ENCODE measurements around the gene CPLX3. TPM values are rescaled to one million over a fixed set of nuclear protein-coding genes. Genes with fewer than 3 reads are reported as not detected.

Gene CPLX3
- total and polyA plus RNA-seq, 2 donors (not counting 3 experiments of a cell fraction or from before 2014, with no cell fraction given): not detected

- BruUV-seq (replicated peaks): no TSS peak
- H3K4me1 ChIP-seq (ENCODE audit: control insufficient read depth, extremely low read depth, insufficient read depth, low read length): peaks cover 18% of the 10 kb centered on the region
- peaks cover 92% of the 10 kb centered on the region for H3K79me2 ChIP-seq (ENCODE audit: control insufficient read depth, insufficient read depth, low read length)
- peaks cover 0 to 7% of the 10 kb centered on the region in 2 experiments for H3K36me3 ChIP-seq (ENCODE audit: control insufficient read depth in 2 of 2, extremely low read depth in 1 of 2, insufficient read depth in 2 of 2, low read length in 2 of 2)
- no peaks in the 10 kb centered on the region for H3K9me1 ChIP-seq (replicated peaks; ENCODE audit: control insufficient read depth, extremely low read depth, insufficient read depth, low read length)
- intact Hi-C loops (cut with micrococcal nuclease) (no loop called here), dilution Hi-C loops (cut with MboI; ENCODE audit: extremely low pct_ligation_motif_present, low sequenced_read_pairs) (no loop called here)
- no peak for FAIRE-seq
- no peak overlapping the region for H3K4me2 ChIP-seq (ENCODE audit: insufficient read depth, low read length)
- ChIA-PET POLR2A (no interaction called here), CTCF (interaction anchor here (0.9 to 3.6 kb wide), 5 partner anchors 9 to 163 kb away, joined by 4 to 22 read pairs (median 9); no protein-coding TSS in a partner anchor)
- no peak overlapping the region for H2AFZ ChIP-seq (ENCODE audit: low read depth, low read length)
- no peaks in the 10 kb centered on the region for H3K27me3 ChIP-seq (ENCODE audit: control insufficient read depth in 2 of 2, insufficient read depth in 2 of 2, low read length in 2 of 2)
- no peaks in the 10 kb centered on the region for H3K9me3 ChIP-seq (replicated peaks; ENCODE audit: control insufficient read depth, insufficient read depth, low read length)
- DNase-seq (ENCODE audit: low read depth, low spot score): no peak
- H3K27ac ChIP-seq (ENCODE audit: insufficient read depth, low read depth, low read length): no peak overlapping the region
- peaks cover 2% of the 10 kb centered on the region for H4K20me1 ChIP-seq (replicated peaks; ENCODE audit: control insufficient read depth, extremely low read depth, insufficient read depth, low read length)
- TF ChIP-seq POLR2A (IDR thresholded peaks at IDR 0.05; ENCODE audit: low read depth, low read length) (no peak), CTCF (IDR thresholded peaks at IDR 0.05; ENCODE audit: extremely low read depth in 1 of 2, insufficient read depth in 1 of 2, low read depth in 1 of 2, low read length in 2 of 2) (no peak)
- H3K9ac ChIP-seq (replicated peaks; ENCODE audit: extremely low read depth, insufficient read depth, low read length): no peak overlapping the region
- H3K4me3 ChIP-seq (replicated peaks in 1 of 3; ENCODE audit: insufficient read depth in 1 of 3, low read depth in 1 of 3, low read length in 3 of 3): no peak overlapping the region
These were observed 39.8 kb upstream of the CPLX3 start for GRCh38 chr15:74786551-74787165.

- H2AFZ ChIP-seq (ENCODE audit: low read depth, low read length): no peak overlapping the region
These were observed 39.0 kb upstream of the CPLX3 start for GRCh38 chr15:74787251-74788041.

More at GRCh38 chr15:74787251-74788041, 39.0 kb upstream of the CPLX3 start:
- no peaks in the 10 kb centered on the region for H3K9me1 ChIP-seq (replicated peaks; ENCODE audit: control insufficient read depth, extremely low read depth, insufficient read depth, low read length)
- dilution Hi-C loops (cut with MboI; ENCODE audit: extremely low pct_ligation_motif_present, low sequenced_read_pairs) (no loop called here), intact Hi-C loops (cut with micrococcal nuclease) (no loop called here)
- ChIA-PET CTCF (interaction anchor here (1.1 to 3.6 kb wide), 7 partner anchors 10 to 163 kb away, joined by 3 to 22 read pairs (median 6); no protein-coding TSS in a partner anchor), POLR2A (no interaction called here)
- H4K20me1 ChIP-seq (replicated peaks; ENCODE audit: control insufficient read depth, extremely low read depth, insufficient read depth, low read length): peaks cover 2% of the 10 kb centered on the region
- BruUV-seq (replicated peaks): no TSS peak
- H3K27me3 ChIP-seq (ENCODE audit: control insufficient read depth in 2 of 2, insufficient read depth in 2 of 2, low read length in 2 of 2): no peaks in the 10 kb centered on the region
- peaks cover 18% of the 10 kb centered on the region for H3K4me1 ChIP-seq (ENCODE audit: control insufficient read depth, extremely low read depth, insufficient read depth, low read length)
- FAIRE-seq (peak; percentile 52), DNase-seq (ENCODE audit: low read depth, low spot score) (no peak)
- peaks cover 98% of the 10 kb centered on the region for H3K79me2 ChIP-seq (ENCODE audit: control insufficient read depth, insufficient read depth, low read length)
- H3K36me3 ChIP-seq (ENCODE audit: control insufficient read depth in 2 of 2, extremely low read depth in 1 of 2, insufficient read depth in 2 of 2, low read length in 2 of 2): peaks cover 0 to 7% of the 10 kb centered on the region in 2 experiments
- H3K9ac ChIP-seq (replicated peaks; ENCODE audit: extremely low read depth, insufficient read depth, low read length): no peak overlapping the region
- no peak overlapping the region for H3K4me2 ChIP-seq (ENCODE audit: insufficient read depth, low read length)
- TF ChIP-seq MYC (IDR thresholded peaks at IDR 0.05; ENCODE audit: low read depth, low read length) (no peak), CTCF (IDR thresholded peaks at IDR 0.05; ENCODE audit: extremely low read depth in 1 of 2, insufficient read depth in 1 of 2, low read depth in 1 of 2, low read length in 2 of 2) (peak; percentile 46 to 54)
- no peak overlapping the region for H3K4me3 ChIP-seq (replicated peaks in 1 of 3; ENCODE audit: insufficient read depth in 1 of 3, low read depth in 1 of 3, low read length in 3 of 3)
- no peak overlapping the region for H3K27ac ChIP-seq (ENCODE audit: insufficient read depth, low read depth, low read length)
- no peaks in the 10 kb centered on the region for H3K9me3 ChIP-seq (replicated peaks; ENCODE audit: control insufficient read depth, insufficient read depth, low read length)

Data from endothelial cell of umbilical vein (primary cell).